Middle frontal gyrus (tissue), 1 donor: ENCODE results near the gene TMEM86A.

ENCODE experiments used
- DNase-seq: peaks from one replicate; pipeline ENCODE4 v3.0.0-alpha.2; 2015; ENCODE audit warnings: low spot score; ENCODE audit errors: extremely low spot score

TMEM86A gene

DNA sequence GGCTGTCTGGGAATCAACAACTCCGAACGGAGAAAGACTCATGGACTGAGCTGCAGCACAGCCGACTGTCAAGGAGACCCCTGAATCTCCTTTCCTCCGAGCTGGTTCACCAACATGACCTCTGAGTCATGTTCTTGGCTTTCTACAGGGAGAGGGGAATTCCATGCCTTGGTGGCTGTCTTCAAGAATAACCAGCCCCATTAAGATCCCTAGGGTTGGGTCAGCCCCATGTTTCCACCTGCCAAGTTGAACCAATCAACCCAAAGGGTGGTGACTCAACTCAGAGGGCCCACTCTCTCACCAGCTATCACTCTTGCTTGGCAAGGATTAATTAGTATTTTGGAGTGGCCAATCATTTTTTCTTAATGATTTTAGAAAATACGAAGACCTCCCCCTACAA is 55.7 kb downstream of the TMEM86A start:
- DNase-seq, result no peak
